GM21447 (cell line): ENCODE results near the gene PLA2G3.
"Not testable (repeated sequence)": the region's sequence is repeated elsewhere in the genome, so short reads cannot be mapped to it uniquely, and the experiment has no call there.

Experiments used
- ATAC-seq: cut with Tn5 transposase; IDR thresholded peaks from one replicate; pipeline ENCODE4 v1.9.1; 2021; ENCODE audit not compliant: unreplicated experiment

Gene PLA2G3

GRCh38 chr22:31124290-31124689, 16.0 kb downstream of the PLA2G3 start:
- no peak for ATAC-seq

GRCh38 chr22:31123292-31123602, 17.1 kb downstream of the PLA2G3 start:
- no peak for ATAC-seq

DNA sequence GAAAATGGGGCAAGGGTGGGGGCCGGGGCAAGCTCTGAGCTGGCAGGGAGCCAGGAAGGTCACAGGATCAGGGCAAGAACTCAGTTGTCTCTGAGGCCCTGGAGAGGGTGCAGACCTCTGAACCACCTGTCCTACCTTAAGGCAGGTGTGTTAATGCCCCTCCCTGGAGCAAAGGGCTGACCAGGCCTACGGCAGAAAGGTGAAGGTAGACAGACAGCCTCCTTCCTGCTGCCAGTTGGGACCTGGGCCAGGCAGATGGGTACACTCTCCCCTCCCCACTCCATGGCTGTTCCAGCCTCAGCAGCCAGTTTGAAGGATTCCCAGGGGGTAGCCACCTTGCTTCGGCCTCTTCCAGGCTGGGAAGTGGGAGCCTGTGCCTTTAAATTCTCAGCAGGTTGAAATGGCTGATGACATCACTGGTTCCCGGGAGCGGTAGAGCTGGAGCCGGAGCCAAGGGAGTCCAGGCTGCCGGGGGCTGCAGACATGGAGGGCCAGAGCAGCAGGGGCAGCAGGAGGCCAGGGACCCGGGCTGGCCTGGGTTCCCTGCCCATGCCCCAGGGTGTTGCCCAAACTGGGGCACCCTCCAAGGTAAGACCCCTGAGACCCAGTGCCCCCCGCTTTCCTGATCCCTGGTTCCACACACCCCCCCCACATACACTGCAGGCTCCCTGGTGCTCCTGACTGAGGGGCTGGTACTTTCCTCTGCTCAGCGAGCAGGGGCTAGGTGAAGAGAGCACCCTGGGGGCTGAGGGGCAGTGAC, 17.6 kb downstream of the PLA2G3 start, which contains the start of gene INPP5J:
TSS of gene INPP5J (plus strand) at position 435 of the 760 bp plus-strand sequence. CDS start at position 484, 49 bp downstream.
- no peak for ATAC-seq

DNA sequence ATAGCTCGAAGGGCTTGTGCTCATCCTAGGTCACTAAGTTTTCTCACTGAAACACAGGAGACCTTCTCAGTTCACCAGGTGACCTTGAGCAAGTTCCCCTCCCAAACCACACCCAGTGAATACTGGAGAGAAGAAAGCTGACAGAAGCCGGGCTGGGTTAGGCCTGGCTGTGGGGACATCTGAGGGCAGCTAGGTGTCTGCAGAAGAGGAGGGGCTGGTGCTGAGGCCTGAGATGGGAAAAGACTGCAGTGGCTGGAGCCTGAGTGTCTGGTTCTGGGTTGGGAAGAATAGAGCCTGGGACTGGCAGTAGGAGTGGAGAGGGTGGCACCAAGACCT, 18.1 kb downstream of the PLA2G3 start:
- no peak for ATAC-seq

- ATAC-seq: no peak
Observed at GRCh38 chr22:31121403-31121802, 18.9 kb downstream of the PLA2G3 start.

DNA sequence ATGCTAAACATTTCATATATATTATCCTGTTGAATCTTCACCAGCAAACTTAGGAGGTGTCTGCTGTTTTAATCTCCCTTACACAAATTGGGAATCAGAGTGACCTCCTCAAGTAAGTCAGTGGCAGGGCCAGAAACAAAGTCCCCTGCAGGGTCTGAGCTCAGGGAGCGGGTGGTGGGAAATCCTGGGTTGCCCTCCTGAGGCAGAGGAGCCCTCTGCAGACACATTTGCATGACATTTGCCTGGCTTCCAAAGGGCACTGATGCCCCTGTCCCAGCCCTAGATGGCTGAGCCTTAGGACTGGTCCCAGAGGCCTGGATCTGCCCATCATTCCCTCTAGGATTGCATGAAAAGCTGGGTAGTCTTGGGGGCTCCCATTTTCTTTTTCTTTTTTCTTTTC, 19.7 kb downstream of the PLA2G3 start:
- no peak for ATAC-seq

DNA sequence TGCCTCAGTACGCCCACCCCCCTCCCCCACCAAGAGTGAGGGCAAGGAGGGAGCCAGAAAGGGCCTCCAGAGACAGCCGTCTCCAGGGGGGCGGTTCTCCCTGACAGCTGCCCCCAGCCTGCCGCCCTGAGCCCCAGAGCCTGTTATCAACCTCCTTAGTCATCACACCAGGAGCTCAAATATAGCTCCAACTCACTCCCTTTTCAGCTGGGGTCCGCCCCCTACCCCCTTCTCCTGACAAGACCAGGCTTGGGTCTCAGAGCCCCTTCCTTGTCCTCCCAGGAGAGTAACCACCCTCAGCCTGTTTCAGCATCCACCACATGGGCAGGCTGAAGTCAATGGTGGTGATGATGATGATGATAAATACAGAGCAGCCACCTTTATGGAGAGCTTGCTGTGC, 20.1 kb downstream of the PLA2G3 start:
- ATAC-seq: no peak

DNA sequence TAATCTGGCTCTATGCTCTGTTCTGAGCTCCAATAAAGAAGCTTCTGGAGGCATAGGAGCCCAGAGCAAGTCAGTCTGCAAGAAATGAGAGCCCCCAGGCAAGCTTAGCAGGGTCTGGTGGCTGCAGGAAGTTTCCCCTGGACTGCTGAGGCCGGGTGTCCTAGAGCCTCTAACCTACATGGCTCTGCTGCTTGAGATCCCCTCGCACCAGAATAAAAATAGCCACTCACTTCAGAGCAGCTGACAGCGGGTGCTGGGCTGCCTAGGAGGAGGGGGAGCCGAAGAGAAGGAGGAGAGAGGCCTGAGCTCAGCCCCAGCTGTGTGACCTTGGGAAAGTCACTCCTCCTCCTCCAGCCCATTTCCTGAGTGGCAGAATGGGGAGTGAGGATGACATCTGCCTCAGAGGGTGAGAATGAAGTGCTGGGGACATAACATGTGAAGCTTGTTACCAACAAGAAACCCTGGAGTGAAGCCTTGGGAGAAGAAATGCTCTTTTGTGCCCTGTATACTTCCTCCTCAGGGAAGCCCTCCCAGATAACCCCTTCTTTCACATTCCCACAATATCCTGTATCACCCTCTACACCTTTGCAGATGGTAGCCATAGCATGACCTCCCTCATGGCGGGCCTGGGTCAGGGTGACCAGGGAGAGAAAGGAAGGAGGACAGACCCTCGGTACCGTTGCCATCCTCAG, 21.1 kb downstream of the PLA2G3 start:
- ATAC-seq: no peak

DNA sequence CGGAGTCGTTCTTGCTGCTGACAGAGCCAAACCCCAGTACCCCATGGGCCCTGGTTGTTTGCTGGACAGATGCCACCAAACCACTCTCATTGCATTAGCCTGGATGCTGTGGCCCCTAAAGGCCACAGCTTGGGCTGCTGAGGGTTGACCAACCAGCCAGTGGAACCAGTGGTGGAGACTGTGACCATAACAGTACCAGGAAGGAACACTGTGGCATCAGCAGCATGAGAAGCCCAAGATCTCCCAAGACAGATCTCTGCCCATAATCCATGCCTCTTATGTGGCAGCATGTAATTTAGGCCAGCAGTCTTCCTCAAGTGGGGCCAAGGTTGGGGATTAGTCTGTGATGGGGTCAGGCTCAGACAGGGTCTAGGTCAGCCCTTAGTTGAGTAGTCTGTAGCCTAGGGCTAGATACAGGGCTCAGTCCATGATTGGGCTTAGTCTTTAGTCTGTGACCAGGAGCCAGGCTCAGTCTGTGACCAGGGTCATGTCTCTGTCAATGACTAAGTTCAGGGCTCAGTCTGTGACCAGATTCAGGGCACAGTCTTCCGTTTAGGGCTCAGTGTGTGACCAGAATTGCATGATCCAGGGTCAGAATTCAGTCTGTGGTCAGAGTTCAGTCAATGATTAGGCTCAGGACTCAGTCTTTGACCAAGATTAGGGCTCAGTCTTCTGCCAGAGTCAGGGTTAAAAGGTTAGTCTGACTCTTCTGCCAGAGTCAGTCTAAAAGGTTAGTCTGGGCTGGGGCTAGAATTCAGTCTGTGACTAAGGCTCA, 22.1 kb downstream of the PLA2G3 start:
- ATAC-seq: no peak

DNA sequence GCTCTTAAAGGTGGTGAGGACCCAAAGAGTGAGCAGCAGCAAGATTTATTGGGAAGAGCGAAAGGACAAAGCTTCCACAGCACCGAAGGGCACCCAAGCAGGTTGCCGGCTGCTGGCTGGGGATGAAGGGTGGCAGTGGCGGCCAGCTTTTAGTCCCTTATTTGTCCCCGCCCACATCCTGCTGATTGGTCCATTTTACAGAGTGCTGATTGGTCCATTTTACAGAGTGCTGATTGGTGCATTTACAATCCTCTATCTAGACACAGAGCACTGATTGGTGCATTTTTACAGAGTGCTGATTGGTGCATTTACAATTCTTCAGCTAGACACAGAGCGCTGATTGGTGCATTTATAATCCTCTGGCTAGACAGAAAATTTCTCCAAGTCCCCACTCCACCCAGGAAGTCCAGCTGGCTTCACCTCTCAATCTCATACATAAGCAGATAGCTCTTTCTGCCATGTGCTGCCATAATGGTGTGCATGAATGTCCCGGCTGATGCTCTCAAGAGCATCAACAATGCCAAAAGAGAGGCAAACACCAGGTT, 27.7 kb downstream of the PLA2G3 start:
- not testable (repeated sequence) for ATAC-seq

DNA sequence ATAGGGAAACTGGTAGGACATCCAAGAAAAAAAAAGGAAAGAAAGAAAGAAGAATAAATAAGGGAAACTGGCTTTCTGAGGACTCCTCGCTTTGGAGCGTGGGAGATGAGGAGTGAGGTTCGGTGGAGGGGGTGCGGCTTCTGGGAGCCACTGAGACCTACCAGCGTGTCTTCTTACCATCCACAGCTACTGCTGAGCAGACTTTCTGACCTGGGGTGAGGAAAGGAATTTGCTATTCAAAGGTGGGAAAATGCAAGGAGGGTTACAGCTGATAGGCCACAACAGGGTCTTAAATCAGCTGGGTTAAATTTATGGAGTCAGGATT, 32.5 kb downstream of the PLA2G3 start:
- ATAC-seq: peak; percentile 22

DNA sequence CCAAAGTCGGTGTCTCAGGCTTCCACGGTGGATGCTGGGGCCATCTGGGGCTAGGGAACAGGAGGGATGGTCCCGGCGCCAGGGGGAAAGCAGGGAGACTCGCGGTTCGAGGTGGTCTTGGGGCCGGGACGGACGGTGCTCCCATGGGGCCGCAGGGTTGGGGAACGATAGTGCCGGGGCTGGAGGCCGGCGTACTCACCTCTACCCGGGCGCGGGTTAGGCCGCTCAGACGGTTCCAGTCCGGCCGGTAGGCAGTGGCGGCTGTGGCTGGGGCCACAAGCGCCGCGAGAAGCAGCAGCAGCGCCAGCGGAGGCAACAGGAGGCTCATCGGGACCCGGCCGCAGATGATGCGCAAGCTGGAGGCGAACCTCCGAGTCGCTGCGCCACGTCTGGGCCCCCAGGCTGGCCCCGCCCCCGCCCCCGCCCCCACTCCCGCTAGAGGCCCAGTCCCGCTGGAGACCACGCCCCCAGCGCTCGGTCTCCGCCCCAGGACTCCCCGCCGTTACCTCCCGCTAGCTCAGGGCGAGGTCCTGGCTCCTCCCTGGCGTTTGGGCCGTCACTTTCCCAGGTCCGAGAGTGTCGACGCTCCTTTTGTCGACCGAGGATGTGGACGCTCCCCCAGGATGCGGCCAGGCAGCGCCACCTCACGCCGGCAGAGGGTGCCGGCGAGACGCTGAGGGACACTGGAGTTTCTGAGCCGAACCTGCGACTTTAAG, 33.0 kb downstream of the PLA2G3 start, which contains the start of gene SELENOM:
TSS of gene SELENOM (minus strand) at position 391 of the 716 bp plus-strand sequence. CDS start at position 328, 63 bp downstream.
- ATAC-seq: peak; percentile 89

DNA sequence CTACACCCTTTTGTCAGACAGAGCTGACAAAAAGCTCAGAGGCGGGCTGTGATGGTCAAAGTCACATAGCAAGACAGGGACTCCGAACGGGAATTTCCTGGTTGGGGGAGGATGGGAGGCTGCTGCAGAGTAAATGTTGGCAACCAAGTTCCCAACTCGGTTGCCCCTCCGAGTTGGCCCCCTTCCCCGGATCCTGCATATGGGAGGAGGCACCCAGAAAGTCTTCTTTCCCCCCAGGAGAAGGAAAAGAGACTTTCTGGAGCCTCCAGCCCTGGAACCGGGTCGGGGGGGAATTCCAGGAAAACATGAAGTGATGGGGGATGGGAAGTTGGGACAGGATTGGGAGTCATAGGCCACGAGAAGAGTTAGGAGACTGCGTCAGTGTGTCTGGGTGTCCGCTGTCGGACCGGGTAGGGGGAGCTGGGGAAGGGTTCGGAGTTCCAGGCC, 33.6 kb downstream of the PLA2G3 start:
- no peak for ATAC-seq

DNA sequence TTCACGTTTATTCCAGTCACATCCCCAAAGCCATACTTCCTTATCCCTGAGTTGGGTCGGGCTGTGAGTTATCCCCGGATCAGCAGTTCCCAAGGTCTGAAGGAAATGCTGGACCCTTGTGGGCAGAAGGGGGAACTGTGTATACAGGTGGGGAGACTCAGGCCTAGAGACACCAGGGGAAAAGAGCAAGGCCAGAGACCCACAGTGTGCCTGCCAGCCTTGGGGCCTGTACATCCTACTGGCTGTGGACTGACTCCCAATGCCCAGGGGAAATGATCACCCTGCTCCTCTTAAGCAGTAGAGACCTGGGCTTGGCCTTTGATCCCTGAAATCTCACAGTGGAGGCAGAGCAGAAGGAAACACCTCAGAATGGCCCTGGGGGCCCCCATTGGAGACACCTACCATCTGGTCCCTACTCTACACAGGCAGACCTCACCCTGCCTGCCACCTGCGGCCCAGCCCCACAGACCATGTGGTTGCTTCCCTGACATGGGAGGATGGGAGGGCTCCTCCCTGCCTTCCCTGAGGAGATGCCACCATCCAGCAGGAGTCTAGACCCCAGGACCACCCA, 34.2 kb downstream of the PLA2G3 start:
- no peak for ATAC-seq

DNA sequence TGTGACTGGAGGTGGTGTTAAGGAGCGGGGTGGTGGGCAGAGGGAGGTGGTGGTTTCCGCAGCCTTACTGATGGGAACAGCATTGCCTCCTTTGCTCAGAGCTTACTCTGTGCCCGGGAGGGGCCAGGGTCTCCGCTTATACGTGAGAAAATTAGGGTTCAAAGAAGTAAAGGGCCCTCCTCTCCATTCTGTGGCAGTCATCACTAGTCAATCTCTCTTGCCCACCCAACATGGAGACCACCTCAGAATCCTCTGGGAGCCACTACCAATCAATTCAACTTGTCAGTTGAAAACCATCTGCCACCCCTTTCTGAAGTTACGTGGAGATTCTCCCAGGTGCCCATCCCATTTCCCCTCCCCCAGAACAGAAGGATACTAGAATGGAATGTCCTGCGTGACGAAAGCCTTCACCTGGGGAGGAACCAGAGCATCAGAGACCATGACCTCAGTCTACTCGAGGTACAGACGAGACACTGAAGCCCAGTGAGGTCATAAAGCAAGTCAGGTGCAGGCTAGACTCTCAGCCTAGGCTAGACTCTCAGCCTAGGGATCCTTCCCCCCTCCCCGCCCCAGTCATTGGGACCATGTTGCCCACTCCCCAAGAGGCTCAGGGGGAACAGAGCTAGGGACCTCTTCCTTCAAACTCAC, 34.9 kb downstream of the PLA2G3 start:
- ATAC-seq: no peak

DNA sequence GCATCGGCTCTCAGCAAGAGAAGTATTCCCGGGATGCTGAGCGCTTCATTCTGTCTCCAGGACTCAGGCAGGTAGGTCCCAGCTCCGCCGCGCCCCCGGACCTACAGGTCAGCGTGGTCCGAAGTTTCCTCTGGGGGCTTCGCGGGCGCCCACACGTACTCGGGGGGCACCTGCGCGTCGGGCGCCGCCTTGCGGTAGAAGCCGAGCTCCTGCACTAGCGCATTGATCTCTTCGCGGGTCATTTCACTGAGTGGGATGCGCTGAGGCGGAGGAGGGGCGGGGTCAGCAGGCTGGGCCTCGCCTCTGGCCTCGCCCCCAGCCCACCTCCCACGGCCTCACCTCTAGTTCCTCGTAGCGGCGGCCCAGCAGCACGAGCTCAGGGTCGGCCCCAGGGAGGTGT, 35.4 kb downstream of the PLA2G3 start:
- ATAC-seq: no peak

- ATAC-seq: no peak
Observed at GRCh38 chr22:31103899-31104694, 36.2 kb downstream of the PLA2G3 start.

DNA sequence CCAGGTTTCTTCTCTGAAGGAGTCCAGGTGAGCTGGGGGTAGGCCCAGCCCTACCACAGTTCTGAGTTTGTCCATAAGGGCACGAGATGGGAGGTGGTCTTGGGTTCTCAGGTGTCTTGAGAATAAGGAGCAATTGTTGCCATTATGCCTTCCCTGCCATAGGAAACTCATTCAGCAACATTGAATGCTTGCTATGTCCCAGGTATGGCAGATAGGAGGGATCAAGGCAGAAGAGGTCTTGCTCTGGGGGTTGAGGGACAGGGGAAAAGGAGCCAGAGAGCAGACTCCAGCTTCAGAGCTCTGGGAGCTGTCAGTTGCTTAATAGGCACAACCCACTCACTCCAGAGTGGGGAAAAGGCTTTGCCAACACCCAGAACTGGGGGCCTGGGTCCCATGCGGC, 37.2 kb downstream of the PLA2G3 start:
- no peak for ATAC-seq

DNA sequence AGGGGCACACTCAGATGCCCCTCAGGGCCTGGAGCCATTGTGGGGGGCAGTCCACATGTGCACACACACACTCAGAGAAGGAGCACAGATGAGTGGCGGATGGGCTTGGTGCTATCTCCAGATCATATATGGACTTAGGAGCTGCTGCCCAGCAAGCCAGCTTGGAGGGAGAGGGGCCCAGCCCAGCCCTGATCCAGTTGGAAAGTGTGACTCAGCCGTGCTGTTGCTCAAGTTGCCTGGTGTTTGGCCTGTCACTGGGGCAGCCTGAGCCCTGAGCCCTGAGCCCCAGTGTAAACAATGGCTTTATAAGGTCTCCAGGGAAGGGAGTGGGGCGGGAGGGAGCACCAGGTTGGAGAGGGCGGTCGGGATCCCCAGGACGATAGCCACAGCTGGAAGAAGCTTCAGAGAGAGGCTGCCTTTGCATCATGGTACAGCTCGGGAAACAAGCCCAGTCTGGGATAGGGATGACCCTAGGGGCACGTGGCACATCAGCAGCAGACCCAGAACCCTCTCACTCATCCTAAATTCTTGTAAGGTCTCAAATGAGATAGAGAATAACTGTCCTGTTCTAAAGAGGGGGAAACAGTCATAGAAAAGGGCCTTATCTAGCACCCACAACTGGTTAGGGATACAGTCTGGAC, 37.7 kb downstream of the PLA2G3 start:
- ATAC-seq: no peak
